Lung (tissue), 12 donors: Measurements from ENCODE around the gene SEMA6D. TPM values are rescaled to one million over a fixed set of nuclear protein-coding genes. Genes with fewer than 3 reads are reported as not detected.

Source experiments
- ATAC-seq: fragments of 200-7000 bp; cut with Tn5 transposase; one replicate; pipeline ENCODE4 v1.9.1; 2020; ENCODE audit warnings: moderate number of reproducible peaks; ENCODE audit not compliant: insufficient read depth, low FRiP score
- DNase-seq, 3 donors: peaks; one replicate each; pipeline ENCODE4 v3.0.0-alpha.2; 2013 to 2017
- H3K27ac ChIP-seq, 2 donors: one replicate each; pipeline ENCODE4 v1.5.1; 2013; ENCODE audit warnings: mild to moderate bottlenecking in 2 of 2, moderate library complexity in 2 of 2, control low read depth in 1 of 2, inconsistent platforms in 1 of 2, low read depth in 1 of 2, low read length in 1 of 2
- H3K27me3 ChIP-seq, 3 donors: one replicate each; pipeline ENCODE4 v1.5.1; 2013; ENCODE audit warnings: low read length in 2 of 3; ENCODE audit not compliant: control insufficient read depth in 3 of 3, insufficient read depth in 3 of 3
- H3K36me3 ChIP-seq, 4 donors: one replicate each; pipeline ENCODE4 v1.5.1; 2013; ENCODE audit warnings: low read length in 4 of 4, mild to moderate bottlenecking in 1 of 4, moderate library complexity in 1 of 4; ENCODE audit not compliant: control insufficient read depth in 4 of 4, insufficient read depth in 4 of 4
- H3K4me1 ChIP-seq, 5 donors: one replicate each; pipeline ENCODE4 v1.5.1; 2013; ENCODE audit warnings: low read length in 5 of 5, mild to moderate bottlenecking in 2 of 5, moderate library complexity in 1 of 5; ENCODE audit not compliant: control insufficient read depth in 5 of 5, insufficient read depth in 5 of 5
- H3K4me3 ChIP-seq: one replicate; pipeline ENCODE4 v1.5.1; 2013; ENCODE audit warnings: mild to moderate bottlenecking, control low read depth, moderate library complexity
- H3K9ac ChIP-seq, 2 donors: one replicate each; pipeline ENCODE4 v1.5.1; 2013; ENCODE audit warnings: low read length in 2 of 2, control low read depth in 1 of 2; ENCODE audit not compliant: insufficient read depth in 1 of 2
- H3K9me3 ChIP-seq, 4 donors: one replicate each; pipeline ENCODE4 v1.5.1; 2013; ENCODE audit warnings: low read length in 3 of 4, mild to moderate bottlenecking in 1 of 4, moderate library complexity in 1 of 4; ENCODE audit not compliant: control insufficient read depth in 4 of 4, insufficient read depth in 3 of 4
- WGBS, 2 donors: extraction: QIAGEN DNeasy Blood & Tissue Kit; methylation state at CpG; one replicate each; pipeline ENCODE4 v1.1.7; 2013; 5-methylcytosine and 5-hydroxymethylcytosine counted together
- polyA plus RNA-seq, 2 donors: library from polyadenylated mRNA; stranded (reverse); fragments of 200-250 nt; gene quantifications; one replicate each; pipeline ENCODE4 v1.2.1, GENCODE V29; 2013
- total RNA-seq, 2 donors: library from RNA; depleted of rRNA in 1 of 2; stranded (reverse); fragments of >200 nt in 1 of 2; gene quantifications; one replicate each; pipeline ENCODE4 v1.2.1, GENCODE V29; 2014 to 2021
- TF ChIP-seq, protein P1 (sequence below): IDR thresholded peaks from 2 replicates; pipeline ENCODE4 v1.5.1; 2012; ENCODE audit warnings: mild to moderate bottlenecking; ENCODE audit errors: control extremely low read depth, extremely low read depth
- donor health status: control.
- donor health status: control.
- donor health status: Bipolar disorder and iron deficiency.
- donor health status: healthy.
- donor health status: DM: yes; HTN: yes; CAD: no.

SEMA6D gene
- total and polyA plus RNA-seq, 4 donors = 2.1 to 64.5 (median 4.0) TPM

DNA sequence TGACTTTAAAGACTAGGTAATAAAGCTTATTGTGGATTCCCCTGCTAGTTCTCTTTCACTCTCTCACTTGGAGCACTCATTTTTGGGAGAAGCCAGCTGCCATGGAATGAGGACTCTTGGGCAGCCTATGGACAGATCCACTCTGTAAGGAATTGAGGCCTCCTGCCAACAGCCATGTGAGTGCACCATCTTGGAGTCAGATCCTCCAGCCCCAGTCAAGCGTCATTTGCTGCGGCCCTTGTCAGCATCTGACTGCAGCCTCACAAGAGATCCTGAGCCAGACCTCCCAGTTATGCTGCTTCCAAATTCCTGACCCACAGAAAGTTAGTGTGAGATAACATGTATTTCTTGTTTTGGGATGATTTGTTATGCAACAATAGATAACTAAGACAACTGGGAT is 101.9 kb downstream of the SEMA6D start:
- 74 to 89% methylated on average over 2 of the region's 2 CpGs for WGBS, 2 donors
- Histone ChIP-seq H3K36me3 (no peaks in the 10 kb centered on the region), H3K27ac (no peak overlapping the region), H3K9ac (no peak overlapping the region), H3K4me3 (no peak overlapping the region), H3K27me3 (no peaks in the 10 kb centered on the region), H3K4me1 (peaks cover 0 to 38% (median 9%) of the 10 kb centered on the region in 5 donors), H3K9me3 (peaks cover 0 to 1% (median 0%) of the 10 kb centered on the region in 4 donors)
- DNase-seq (peak; percentile 37 to 49 (median 45)), ATAC-seq (no peak)
- TF ChIP-seq, protein P1, sequence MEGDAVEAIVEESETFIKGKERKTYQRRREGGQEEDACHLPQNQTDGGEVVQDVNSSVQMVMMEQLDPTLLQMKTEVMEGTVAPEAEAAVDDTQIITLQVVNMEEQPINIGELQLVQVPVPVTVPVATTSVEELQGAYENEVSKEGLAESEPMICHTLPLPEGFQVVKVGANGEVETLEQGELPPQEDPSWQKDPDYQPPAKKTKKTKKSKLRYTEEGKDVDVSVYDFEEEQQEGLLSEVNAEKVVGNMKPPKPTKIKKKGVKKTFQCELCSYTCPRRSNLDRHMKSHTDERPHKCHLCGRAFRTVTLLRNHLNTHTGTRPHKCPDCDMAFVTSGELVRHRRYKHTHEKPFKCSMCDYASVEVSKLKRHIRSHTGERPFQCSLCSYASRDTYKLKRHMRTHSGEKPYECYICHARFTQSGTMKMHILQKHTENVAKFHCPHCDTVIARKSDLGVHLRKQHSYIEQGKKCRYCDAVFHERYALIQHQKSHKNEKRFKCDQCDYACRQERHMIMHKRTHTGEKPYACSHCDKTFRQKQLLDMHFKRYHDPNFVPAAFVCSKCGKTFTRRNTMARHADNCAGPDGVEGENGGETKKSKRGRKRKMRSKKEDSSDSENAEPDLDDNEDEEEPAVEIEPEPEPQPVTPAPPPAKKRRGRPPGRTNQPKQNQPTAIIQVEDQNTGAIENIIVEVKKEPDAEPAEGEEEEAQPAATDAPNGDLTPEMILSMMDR = no peak

DNA sequence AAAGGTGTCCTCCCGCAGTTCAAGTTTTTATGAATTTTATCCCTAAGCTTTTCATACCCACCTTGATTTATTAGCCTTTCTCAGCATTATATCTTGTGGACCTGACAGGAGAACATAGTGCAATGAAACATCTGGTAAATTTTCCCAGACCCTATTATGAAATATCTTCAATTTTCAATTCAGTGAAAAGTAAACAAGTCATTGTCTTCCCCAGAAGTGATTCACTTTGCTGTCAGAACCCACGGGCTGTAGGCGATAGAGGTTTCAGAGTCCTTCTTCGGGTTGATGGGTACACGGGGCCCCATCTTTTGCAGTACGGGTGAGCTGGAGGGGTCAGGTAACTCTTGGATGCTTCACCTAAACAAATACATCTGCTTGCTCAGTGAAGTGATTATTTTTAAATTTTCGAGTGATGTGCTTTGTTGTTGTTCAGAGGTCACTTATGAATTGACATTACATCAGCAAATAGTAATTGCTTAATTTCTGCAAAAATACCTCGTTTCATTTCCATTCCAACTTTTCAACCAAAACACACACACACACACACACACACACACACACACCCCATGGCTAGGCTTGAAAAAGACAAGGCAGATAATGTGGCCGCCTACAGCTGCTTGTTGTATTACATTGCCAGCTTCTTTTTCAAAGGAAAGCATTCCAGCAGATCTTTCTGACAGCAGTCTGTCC is 102.9 kb downstream of the SEMA6D start:
- ATAC-seq = no peak
- DNase-seq = peak; percentile 57 to 74 (median 70)
- H3K36me3 ChIP-seq = no peaks in the 10 kb centered on the region
- TF ChIP-seq, protein P1 = no peak
- WGBS, 2 donors = 64 to 81% methylated on average over 9 of the region's 9 CpGs
- H3K4me1 ChIP-seq = peaks cover 0 to 38% (median 9%) of the 10 kb centered on the region in 5 donors
- H3K27ac ChIP-seq = no peak overlapping the region
- no peak overlapping the region for H3K4me3 ChIP-seq
- H3K9me3 ChIP-seq = peaks cover 0 to 1% (median 0%) of the 10 kb centered on the region in 4 donors
- H3K9ac ChIP-seq = no peak overlapping the region
- no peaks in the 10 kb centered on the region for H3K27me3 ChIP-seq

DNA sequence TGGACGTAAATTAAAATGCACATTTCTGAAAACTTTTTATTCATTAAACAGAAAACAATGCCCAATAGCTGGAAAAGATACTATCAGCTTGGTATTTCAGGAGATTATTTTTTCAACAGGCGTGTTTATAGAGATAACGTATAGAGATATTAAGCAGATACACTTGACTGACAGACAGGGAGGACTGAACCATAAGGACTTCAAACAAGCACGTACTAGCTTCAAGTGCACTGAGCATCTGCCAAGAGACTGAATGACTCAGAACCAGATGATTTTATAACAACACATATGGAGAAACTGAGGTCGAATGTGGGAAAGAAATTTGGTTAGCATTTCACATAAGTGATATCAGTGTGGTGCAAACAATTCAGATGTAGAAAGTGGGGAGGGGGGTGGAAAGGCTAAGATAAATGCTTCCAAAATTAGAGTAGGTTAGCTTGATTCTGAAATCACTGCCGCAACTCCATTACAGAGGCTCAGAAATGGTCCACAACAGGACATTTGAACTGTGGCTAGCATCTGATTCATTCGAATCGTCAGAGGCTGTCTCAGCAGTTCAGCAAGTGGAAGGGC is 103.5 kb downstream of the SEMA6D start:
- H3K36me3 ChIP-seq = no peaks in the 10 kb centered on the region
- no peak overlapping the region for H3K9ac ChIP-seq
- peaks cover 0 to 38% (median 9%) of the 10 kb centered on the region in 5 donors for H3K4me1 ChIP-seq
- 51 to 74% methylated on average over 8 of the region's 8 CpGs for WGBS, 2 donors
- no peak overlapping the region for H3K4me3 ChIP-seq
- peaks cover 0 to 1% (median 0%) of the 10 kb centered on the region in 4 donors for H3K9me3 ChIP-seq
- no peak overlapping the region for H3K27ac ChIP-seq
- ATAC-seq (peak; percentile 58), DNase-seq (peak in 1 of 3 donors; percentile 37)
- TF ChIP-seq, protein P1 = no peak
- no peaks in the 10 kb centered on the region for H3K27me3 ChIP-seq
